Measurements from ENCODE around the gene PCDHA13. TPM values are rescaled to one million over a fixed set of nuclear protein-coding genes. Genes with fewer than 3 reads are reported as not detected.
"Not testable (repeated sequence)": the region's sequence is repeated elsewhere in the genome, so short reads cannot be mapped to it uniquely, and the experiment has no call there.

PCDHA13 gene
- total RNA-seq, 2 experiments from 2014 or later, result not detected

GRCh38 chr5:140869555-140869886 is 12.4 kb upstream of the PCDHA13 start:
- ChIA-PET POLR2A (no interaction called here), CTCF (no interaction called here)

- CTCF ChIA-PET, result no interaction called here
- POLR2A ChIA-PET, result no interaction called here
These were observed 11.4 kb upstream of the PCDHA13 start for GRCh38 chr5:140870221-140871201.

DNA sequence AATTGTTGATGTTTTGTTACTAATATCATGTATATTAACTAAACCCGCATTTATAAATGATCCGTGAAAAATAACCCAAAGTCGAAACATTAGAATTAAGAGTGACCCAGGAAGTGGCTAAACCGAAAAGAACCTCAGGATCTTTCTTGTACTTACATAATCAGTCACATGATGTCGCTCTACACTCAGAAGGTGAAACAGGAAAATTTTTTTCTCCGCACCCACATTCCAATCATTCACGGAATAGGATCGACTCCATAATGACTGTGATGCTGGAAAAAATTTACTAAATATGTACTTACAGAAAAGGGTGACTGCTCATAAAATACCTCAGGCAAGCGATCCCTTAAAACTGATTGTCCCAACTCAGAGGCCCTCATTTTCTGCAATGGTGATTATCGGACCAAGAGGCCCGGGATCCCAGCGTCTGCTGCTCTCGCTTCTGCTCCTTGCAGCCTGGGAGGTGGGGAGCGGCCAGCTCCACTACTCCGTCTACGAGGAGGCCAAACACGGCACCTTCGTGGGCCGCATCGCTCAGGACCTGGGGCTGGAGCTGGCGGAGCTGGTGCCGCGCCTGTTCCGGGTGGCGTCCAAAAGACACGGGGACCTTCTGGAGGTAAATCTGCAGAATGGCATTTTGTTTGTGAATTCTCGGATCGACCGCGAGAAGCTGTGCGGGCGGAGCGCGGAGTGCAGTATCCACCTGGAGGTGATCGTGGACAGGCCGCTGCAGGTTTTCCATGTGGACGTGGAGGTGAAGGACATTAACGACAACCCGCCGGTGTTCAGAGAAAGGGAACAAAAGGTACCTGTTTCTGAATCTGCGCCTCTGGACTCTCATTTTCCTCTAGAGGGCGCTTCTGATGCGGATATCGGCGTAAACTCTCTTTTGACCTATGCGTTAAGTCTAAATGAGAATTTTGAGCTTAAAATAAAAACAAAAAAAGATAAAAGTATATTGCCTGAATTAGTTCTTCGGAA is 6.5 kb upstream of the PCDHA13 start, which contains the start of gene PCDHA12:
Gene PCDHA12, plus strand, starts transcription at position 224 of the 981 bp plus-strand sequence. Its CDS starts 165 bp downstream, at position 389.
- POLR2A ChIA-PET, result no interaction called here
- CTCF ChIA-PET, result no interaction called here

- POLR2A ChIA-PET, CTCF ChIA-PET: not testable (repeated sequence)
These were observed 5.2 kb upstream of the PCDHA13 start for GRCh38 chr5:140876541-140877261.

DNA sequence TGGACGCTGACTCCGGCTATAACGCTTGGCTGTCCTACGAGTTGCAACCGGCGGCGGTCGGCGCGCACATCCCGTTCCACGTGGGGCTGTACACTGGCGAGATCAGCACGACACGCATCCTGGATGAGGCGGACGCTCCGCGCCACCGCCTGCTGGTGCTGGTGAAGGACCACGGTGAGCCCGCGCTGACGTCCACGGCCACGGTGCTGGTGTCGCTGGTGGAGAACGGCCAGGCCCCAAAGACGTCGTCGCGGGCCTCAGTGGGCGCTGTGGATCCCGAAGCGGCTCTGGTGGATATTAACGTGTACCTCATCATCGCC is 4.7 kb upstream of the PCDHA13 start:
- ChIA-PET CTCF (no interaction called here), POLR2A (no interaction called here)

DNA sequence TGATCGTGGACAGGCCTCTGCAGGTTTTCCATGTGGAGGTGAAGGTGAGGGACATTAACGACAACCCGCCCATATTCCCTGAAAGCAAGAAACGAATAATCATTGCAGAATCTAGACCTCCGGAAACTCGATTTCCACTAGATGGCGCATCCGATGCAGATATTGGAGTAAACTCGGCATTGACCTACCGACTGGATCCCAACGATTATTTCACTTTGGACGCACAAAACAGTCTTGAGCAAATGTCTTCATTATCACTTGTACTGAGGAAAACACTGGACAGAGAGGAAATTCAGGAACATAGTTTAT is 621 bp downstream of the PCDHA13 start:
- ChIA-PET POLR2A (no interaction called here), CTCF (no interaction called here)

DNA sequence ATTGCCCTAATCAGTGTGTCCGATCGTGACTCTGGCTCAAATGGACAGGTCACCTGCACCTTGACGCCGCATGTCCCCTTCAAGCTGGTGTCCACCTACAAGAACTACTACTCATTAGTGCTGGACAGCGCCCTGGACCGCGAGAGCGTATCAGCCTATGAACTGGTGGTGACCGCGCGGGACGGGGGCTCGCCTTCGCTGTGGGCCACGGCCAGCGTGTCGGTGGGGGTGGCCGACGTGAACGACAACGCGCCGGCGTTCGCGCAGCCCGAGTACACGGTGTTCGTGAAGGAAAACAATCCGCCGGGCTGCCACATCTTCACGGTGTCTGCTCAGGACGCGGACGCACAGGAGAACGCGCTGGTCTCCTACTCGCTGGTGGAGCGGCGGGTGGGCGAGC is 1.4 kb downstream of the PCDHA13 start:
- CTCF ChIA-PET, result no interaction called here
- POLR2A ChIA-PET, result no interaction called here

DNA sequence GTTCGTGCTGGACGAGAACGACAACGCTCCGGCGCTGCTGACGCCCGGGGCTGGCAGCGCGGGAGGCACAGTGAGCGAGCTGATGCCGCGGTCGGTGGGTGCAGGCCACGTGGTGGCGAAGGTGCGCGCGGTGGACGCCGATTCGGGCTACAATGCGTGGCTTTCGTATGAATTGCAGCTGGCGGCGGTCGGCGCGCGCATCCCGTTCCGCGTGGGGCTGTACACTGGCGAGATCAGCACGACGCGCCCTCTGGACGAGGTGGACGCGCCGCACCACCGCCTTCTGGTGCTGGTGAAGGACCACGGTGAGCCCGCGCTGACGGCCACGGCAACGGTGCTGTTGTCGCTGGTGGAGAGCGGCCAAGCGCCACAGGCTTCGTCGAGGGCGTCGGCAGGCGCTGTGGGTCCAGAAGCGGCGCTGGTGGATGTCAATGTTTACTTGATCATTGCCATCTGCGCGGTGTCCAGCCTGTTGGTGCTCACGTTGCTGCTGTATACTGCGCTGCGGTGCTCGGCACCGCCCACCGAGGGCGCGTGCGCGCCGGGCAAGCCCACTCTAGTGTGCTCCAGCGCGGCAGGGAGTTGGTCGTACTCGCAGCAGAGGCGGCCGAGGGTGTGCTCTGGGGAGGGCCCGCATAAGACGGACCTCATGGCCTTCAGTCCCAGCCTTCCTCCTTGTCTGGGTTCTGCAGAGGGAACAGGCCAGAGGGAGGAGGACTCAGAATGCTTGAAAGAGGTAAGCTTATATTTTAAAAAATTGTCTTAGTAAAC is 2.2 kb downstream of the PCDHA13 start:
- ChIA-PET CTCF (no interaction called here), POLR2A (no interaction called here)

DNA sequence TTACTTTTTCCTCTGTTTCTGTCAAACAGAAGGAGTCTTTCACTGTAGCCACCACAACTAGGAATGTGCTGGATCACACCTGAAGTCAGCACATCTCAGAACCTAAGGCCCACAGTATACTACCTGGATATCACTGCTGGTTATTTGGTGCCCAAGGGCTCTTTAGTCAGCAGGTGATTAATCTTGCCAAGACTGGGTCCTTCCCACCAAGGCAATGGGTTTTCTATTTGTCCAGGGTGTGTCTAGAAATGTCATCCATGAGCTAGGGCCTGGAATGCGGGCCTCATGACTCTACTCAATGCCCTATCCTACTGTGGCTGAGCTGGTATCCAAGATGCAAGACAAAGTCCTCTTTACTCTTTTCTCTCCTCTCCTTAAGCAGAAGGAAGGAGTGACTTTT is 34.4 kb downstream of the PCDHA13 start:
- CTCF ChIA-PET, result no interaction called here
- POLR2A ChIA-PET, result no interaction called here

DNA sequence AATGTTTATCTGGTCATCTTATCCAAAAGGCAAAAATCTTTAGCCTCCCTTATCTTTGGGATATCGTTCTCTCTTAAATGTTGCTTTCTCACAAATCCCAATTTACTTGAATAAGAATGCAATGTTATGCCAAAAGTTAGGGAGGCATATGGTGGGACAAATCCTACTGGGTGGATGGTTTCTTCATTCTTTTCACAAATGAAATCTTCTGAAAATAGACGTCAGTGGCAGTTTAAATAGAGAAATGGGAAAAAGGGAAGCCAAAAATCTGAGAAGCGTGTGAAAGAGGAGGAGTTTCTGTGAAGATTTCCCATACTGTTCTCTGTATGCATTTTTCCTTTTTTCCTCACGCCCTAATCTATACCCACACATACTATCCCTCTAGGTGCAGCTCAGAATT is 41.7 kb downstream of the PCDHA13 start:
- ChIA-PET POLR2A (no interaction called here), CTCF (no interaction called here)

DNA sequence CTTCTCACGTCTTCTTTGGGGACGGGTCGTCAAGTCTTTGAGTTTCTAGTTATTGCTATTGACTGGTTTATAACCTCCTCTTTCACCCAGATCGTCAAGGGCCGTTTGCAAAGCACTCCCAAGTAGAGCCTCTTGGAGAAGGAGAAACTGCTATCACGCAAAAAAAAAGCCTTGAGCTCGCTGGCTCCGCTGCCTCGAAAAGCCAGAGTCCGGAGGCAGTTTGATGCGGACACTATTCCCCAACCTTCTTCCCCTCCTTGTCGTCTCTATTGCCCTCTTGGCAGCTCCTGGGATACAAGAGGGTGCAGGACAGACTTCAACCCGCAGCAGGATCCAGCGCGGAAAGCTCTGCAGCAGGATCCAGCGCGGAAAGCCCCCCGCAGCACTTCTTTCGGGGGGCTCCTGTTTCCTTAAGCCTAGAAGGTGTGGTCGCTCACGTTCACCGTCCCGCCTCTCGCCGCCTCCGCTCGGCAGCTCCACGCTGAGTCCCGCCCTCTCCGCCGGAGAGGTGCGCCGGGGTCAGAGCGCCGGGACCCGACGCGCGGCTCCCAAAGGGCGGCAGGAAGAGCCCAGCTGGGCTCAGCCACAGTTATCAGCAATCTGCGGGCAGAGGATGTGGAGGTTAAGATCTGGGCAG is 44.0 kb downstream of the PCDHA13 start, which contains the start of gene PCDHAC1:
Gene PCDHAC1, plus strand, starts transcription at position 494 of the 637 bp plus-strand sequence. CDS start 594 bp downstream, outside the sequence.
- ChIA-PET POLR2A (no interaction called here), CTCF (no interaction called here)

DNA sequence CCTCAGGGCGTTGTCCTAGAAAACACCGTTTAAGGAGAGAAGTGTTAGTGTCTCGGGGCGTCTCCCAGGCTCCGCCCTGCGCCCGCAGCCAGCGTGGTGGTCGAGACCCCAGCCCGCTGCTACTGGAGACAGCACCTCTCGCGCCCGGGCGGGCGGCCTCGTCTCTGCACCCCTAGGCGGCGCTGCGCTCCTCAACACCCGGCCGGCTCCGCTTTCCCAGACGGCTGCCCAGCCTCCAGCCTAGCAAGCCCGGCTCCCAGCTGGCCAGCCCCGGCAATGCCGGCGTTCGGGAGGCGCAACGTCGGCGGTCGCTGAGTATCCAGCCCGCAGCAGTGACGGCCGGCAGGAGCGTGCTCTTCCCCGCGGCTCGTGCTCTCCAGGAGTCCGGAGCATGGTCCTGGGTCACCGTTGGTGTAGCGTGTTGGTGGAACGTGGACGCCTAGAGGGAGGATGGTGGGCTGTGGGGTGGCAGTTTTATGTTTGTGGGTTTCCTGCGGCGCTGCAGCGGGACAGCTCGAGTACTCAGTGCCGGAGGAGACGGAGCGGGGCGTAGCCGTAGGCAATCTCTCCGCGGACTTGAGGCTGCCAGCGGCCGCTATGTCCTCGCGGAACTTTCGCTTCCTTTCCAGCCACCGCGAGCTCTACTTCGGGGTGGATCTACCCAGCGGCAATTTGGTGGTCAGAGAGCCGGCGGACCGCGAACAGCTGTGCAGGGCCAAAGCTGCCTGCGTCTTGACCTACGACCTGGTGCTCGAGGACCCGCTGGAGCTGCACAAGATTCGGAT is 44.7 kb downstream of the PCDHA13 start:
- CTCF ChIA-PET, result no interaction called here
- POLR2A ChIA-PET, result no interaction called here

GRCh38 chr5:140927228-140927573 is 45.3 kb downstream of the PCDHA13 start:
- CTCF ChIA-PET, result no interaction called here

More at GRCh38 chr5:140927228-140927573, 45.3 kb downstream of the PCDHA13 start:
- POLR2A ChIA-PET, result no interaction called here

Other genes starting within 250 kb of the PCDHA13 start
- under 1 TPM; 0.44 to 0.70 TPM for gene CD14, start 248.9 kb upstream of the PCDHA13 start, total RNA-seq
- gene TMCO6, start 242.7 kb upstream of the PCDHA13 start, total RNA-seq, result 10 to 100 TPM; 34.6 to 35.3 TPM
- 10 to 100 TPM; 70.9 to 76.7 TPM for gene NDUFA2, start 234.5 kb upstream of the PCDHA13 start, total RNA-seq
- gene IK, start 234.3 kb upstream of the PCDHA13 start, total RNA-seq, result 10 to 100 TPM; 89.9 to 96.8 TPM
- gene WDR55, start 217.2 kb upstream of the PCDHA13 start, total RNA-seq, result 10 to 100 TPM; 41.0 to 41.3 TPM
- 1 to 10 TPM; 3.2 to 3.4 TPM for gene DND1, start 208.5 kb upstream of the PCDHA13 start, total RNA-seq
- 100 to 1,000 TPM; 100 to 101 TPM for gene HARS1, start 190.8 kb upstream of the PCDHA13 start, total RNA-seq
- gene HARS2, start 190.7 kb upstream of the PCDHA13 start, total RNA-seq, result 10 to 100 TPM; 22.6 to 25.8 TPM
- 10 to 100 TPM; 69.5 to 73.0 TPM for gene ZMAT2, start 181.7 kb upstream of the PCDHA13 start, total RNA-seq
- gene PCDHA1, start 96.0 kb upstream of the PCDHA13 start, total RNA-seq, result not detected
- not detected for gene PCDHA2, start 87.3 kb upstream of the PCDHA13 start, total RNA-seq
- gene PCDHA3, start 81.1 kb upstream of the PCDHA13 start, total RNA-seq, result not detected
- gene PCDHA4, start 75.1 kb upstream of the PCDHA13 start, total RNA-seq, result not detected
- not detected for gene PCDHA5, start 60.5 kb upstream of the PCDHA13 start, total RNA-seq
- not detected for gene PCDHA6, start 54.2 kb upstream of the PCDHA13 start, total RNA-seq
- gene PCDHA7, start 47.9 kb upstream of the PCDHA13 start, total RNA-seq, result not detected
- not detected for gene PCDHA8, start 40.9 kb upstream of the PCDHA13 start, total RNA-seq
- gene PCDHA9, start 33.7 kb upstream of the PCDHA13 start, total RNA-seq, result not detected
- not detected for gene PCDHA10, start 26.2 kb upstream of the PCDHA13 start, total RNA-seq
- not detected for gene PCDHA11, start 13.2 kb upstream of the PCDHA13 start, total RNA-seq
- not detected for gene PCDHA12, start 6.8 kb upstream of the PCDHA13 start, total RNA-seq
- gene PCDHAC1, start 44.2 kb downstream of the PCDHA13 start, total RNA-seq, result not detected
- not detected for gene PCDHAC2, start 84.4 kb downstream of the PCDHA13 start, total RNA-seq
- gene PCDHB1, start 169.2 kb downstream of the PCDHA13 start, total RNA-seq, result not detected
- not detected for gene PCDHB2, start 212.5 kb downstream of the PCDHA13 start, total RNA-seq
- not detected for gene PCDHB3, start 218.3 kb downstream of the PCDHA13 start, total RNA-seq
- not detected for gene PCDHB4, start 239.7 kb downstream of the PCDHA13 start, total RNA-seq